Fibroblast of mammary gland (primary cell): Measurements from ENCODE around the gene SYT6.
A peak's percentile ranks its signal among the peaks of the same experiment; 100 is the strongest.

Experiments used
- DNase-seq: peaks from one replicate; pipeline ENCODE4 v3.0.0-alpha.2; 2010; ENCODE audit warnings: low read depth
- H3K4me3 ChIP-seq: 2 replicates; pipeline ENCODE4 v1.5.1; 2011; ENCODE audit warnings: low read depth, mild to moderate bottlenecking, low read length, moderate library complexity; ENCODE audit not compliant: control insufficient read depth
- CTCF ChIP-seq: conservative IDR thresholded peaks from 2 replicates; pipeline ENCODE4 v1.5.1; 2011; ENCODE audit warnings: low read depth, low read length, inconsistent platforms; ENCODE audit not compliant: control insufficient read depth, insufficient read depth

The SYT6 gene

GRCh38 chr1:114043054-114043453, 110.6 kb downstream of the SYT6 start:
- no peak for TF ChIP-seq CTCF
- DNase-seq, result no peak
- H3K4me3 ChIP-seq, result no peak overlapping the region

GRCh38 chr1:114040273-114041015, 113.2 kb downstream of the SYT6 start:
- peak; percentile 82 for DNase-seq
- no peak for TF ChIP-seq CTCF
- no peak overlapping the region for H3K4me3 ChIP-seq
